ENCODE measurements around the gene MYH9.
"Not testable (repeated sequence)": the region's sequence is repeated elsewhere in the genome, so short reads cannot be mapped to it uniquely, and the experiment has no call there.

MYH9 gene

GRCh38 chr22:36397131-36398093 is 9.6 kb upstream of the MYH9 start:
- Histone ChIP-seq H3K4me3 (ENCODE audit: severe bottlenecking) (no peak overlapping the region), H3K36me3 (ENCODE audit: low read depth) (no peaks in the 10 kb centered on the region), H3K4me1 (ENCODE audit: insufficient read depth, poor library complexity, severe bottlenecking) (peaks cover 51% of the 10 kb centered on the region), H3K9me3 (ENCODE audit: severe bottlenecking) (no peaks in the 10 kb centered on the region), H3K27me3 (ENCODE audit: insufficient read depth, poor library complexity, severe bottlenecking) (no peaks in the 10 kb centered on the region), H3K27ac (ENCODE audit: poor library complexity, severe bottlenecking) (peak overlapping the region; percentile 95)
- DNase-seq (ENCODE audit: low spot score) (no peak), ATAC-seq (ENCODE audit: low read depth) (peak; percentile 59)
- TF ChIP-seq, protein P1, sequence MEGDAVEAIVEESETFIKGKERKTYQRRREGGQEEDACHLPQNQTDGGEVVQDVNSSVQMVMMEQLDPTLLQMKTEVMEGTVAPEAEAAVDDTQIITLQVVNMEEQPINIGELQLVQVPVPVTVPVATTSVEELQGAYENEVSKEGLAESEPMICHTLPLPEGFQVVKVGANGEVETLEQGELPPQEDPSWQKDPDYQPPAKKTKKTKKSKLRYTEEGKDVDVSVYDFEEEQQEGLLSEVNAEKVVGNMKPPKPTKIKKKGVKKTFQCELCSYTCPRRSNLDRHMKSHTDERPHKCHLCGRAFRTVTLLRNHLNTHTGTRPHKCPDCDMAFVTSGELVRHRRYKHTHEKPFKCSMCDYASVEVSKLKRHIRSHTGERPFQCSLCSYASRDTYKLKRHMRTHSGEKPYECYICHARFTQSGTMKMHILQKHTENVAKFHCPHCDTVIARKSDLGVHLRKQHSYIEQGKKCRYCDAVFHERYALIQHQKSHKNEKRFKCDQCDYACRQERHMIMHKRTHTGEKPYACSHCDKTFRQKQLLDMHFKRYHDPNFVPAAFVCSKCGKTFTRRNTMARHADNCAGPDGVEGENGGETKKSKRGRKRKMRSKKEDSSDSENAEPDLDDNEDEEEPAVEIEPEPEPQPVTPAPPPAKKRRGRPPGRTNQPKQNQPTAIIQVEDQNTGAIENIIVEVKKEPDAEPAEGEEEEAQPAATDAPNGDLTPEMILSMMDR (IDR thresholded peaks at IDR 0.05; ENCODE audit: poor library complexity, severe bottlenecking) = no peak

GRCh38 chr22:36395915-36396314 is 8.1 kb upstream of the MYH9 start:
- Histone ChIP-seq H3K4me1 (ENCODE audit: insufficient read depth, poor library complexity, severe bottlenecking) (peaks cover 51% of the 10 kb centered on the region), H3K27ac (ENCODE audit: poor library complexity, severe bottlenecking) (peak overlapping the region; percentile 95), H3K4me3 (ENCODE audit: severe bottlenecking) (no peak overlapping the region), H3K9me3 (ENCODE audit: severe bottlenecking) (no peaks in the 10 kb centered on the region), H3K27me3 (ENCODE audit: insufficient read depth, poor library complexity, severe bottlenecking) (no peaks in the 10 kb centered on the region), H3K36me3 (ENCODE audit: low read depth) (no peaks in the 10 kb centered on the region)
- DNase-seq (ENCODE audit: low spot score) (no peak), ATAC-seq (ENCODE audit: low read depth) (peak; percentile 89)
- TF ChIP-seq, protein P1 (IDR thresholded peaks at IDR 0.05; ENCODE audit: poor library complexity, severe bottlenecking) = no peak

DNA sequence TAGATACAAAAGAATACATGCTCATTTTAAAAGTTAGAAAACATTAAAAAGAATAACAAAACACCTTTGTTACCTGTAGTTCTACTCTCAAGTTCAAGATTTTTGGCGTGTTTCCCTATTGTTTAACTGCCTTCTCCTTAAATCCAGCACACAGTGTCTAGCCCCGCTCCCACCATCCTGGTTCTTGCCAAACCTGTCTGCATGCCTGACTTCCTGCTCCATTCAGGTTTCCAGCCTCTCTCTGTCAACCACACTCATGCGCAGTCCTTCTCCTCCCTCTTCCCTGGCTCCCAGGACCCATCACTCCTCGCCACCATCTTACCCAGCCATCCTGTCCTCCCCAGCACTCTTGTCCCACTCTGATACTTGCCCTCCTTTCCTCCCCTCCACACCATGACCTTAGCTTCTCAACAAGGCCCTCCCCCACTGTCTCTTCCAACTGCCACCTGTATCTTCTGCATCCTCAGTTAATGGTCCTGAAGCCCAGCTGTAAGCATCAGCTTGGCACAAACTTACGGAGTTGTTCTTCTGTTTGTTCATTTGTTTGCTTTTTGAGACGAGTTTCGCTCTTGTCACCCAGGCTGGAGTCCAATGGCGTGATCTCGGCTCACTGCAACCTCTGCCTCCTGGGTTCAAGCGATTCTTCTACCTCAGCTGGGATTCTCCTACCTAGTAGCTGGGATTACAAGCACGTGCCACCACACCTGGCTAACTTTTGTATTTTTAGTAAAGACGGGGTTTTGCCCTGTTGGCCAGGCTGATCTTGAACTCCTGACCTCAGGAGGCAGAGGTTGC is 7.5 kb upstream of the MYH9 start:
- Histone ChIP-seq H3K9me3 (ENCODE audit: severe bottlenecking) (no peaks in the 10 kb centered on the region), H3K4me1 (ENCODE audit: insufficient read depth, poor library complexity, severe bottlenecking) (peaks cover 51% of the 10 kb centered on the region), H3K4me3 (ENCODE audit: severe bottlenecking) (no peak overlapping the region), H3K27me3 (ENCODE audit: insufficient read depth, poor library complexity, severe bottlenecking) (no peaks in the 10 kb centered on the region), H3K36me3 (ENCODE audit: low read depth) (no peaks in the 10 kb centered on the region), H3K27ac (ENCODE audit: poor library complexity, severe bottlenecking) (peak overlapping the region; percentile 95)
- ATAC-seq (ENCODE audit: low read depth) = no peak
- TF ChIP-seq, protein P1 (IDR thresholded peaks at IDR 0.05; ENCODE audit: poor library complexity, severe bottlenecking) = no peak
- no peak for DNase-seq (ENCODE audit: low spot score)

DNA sequence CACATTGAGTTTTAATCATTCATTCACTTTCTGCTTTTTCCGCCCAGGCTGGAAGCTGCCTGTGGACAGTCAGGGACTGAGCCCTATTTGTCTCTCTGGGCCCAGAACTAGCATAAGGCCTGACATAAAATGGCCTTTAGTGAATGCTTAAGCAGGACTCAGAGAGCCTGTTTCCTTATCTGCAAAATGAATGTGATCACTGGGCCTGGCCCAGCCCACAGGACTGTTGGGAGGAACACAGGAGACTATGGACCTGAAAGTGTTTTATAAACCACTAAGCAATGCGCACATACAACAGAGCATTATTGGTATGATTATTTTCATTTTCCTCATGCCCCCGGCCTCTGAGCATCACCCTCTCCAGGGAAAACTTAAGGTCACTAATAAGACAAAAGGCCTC is 3.9 kb upstream of the MYH9 start:
- Histone ChIP-seq H3K27me3 (ENCODE audit: insufficient read depth, poor library complexity, severe bottlenecking) (no peaks in the 10 kb centered on the region), H3K9me3 (ENCODE audit: severe bottlenecking) (no peaks in the 10 kb centered on the region), H3K4me3 (ENCODE audit: severe bottlenecking) (no peak overlapping the region), H3K36me3 (ENCODE audit: low read depth) (peaks cover 9% of the 10 kb centered on the region), H3K4me1 (ENCODE audit: insufficient read depth, poor library complexity, severe bottlenecking) (peaks cover 28% of the 10 kb centered on the region), H3K27ac (ENCODE audit: poor library complexity, severe bottlenecking) (no peak overlapping the region)
- ATAC-seq (ENCODE audit: low read depth) (no peak), DNase-seq (ENCODE audit: low spot score) (no peak)
- TF ChIP-seq, protein P1 (IDR thresholded peaks at IDR 0.05; ENCODE audit: poor library complexity, severe bottlenecking) = no peak

DNA sequence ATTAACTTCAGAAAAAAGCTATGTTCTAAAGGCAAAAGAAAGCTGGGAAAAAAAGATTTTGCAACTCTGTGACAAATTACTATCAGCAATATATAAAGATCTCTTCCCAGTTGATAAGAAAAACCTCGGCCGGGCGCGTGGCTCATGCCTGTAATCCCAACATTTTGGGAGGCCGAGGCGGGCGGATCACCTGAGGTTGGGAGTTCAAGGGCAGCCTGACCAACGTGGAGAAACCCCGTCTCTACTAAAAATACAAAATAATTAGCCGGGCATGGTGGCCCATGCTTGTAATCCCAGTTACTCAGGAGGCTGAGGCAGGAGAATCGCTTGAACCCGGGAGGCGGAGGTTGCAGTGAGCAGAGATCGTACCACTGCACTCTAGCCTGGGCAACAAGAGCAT is 1.4 kb upstream of the MYH9 start:
- peaks cover 18% of the 10 kb centered on the region for H3K4me1 ChIP-seq (ENCODE audit: insufficient read depth, poor library complexity, severe bottlenecking)

More for the DNA sequence above, 1.4 kb upstream of the MYH9 start:
- Histone ChIP-seq H3K4me3 (ENCODE audit: severe bottlenecking) (peak overlapping the region; percentile 38), H3K36me3 (ENCODE audit: low read depth) (peaks cover 31% of the 10 kb centered on the region), H3K27ac (ENCODE audit: poor library complexity, severe bottlenecking) (peak overlapping the region; percentile 96)
- DNase-seq (ENCODE audit: low spot score); H3K9me3 ChIP-seq (ENCODE audit: severe bottlenecking); ATAC-seq (ENCODE audit: low read depth); H3K27me3 ChIP-seq (ENCODE audit: insufficient read depth, poor library complexity, severe bottlenecking): not testable (repeated sequence)
